LNCaP clone FGC (cell line): ENCODE measurements around the gene FPR3.
"Not testable (repeated sequence)": the region's sequence is repeated elsewhere in the genome, so short reads cannot be mapped to it uniquely, and the experiment has no call there.

Experiments
- DNase-seq: peaks from one replicate; pipeline ENCODE4 v3.0.0-alpha.2; 2011; ENCODE audit warnings: low read depth
- H3K4me3 ChIP-seq: 2 replicates; pipeline ENCODE4 v1.5.1; 2011; ENCODE audit warnings: mild to moderate bottlenecking, low read depth, low read length, control low read depth
- TF ChIP-seq, protein P1 (sequence below): IDR thresholded peaks from 2 replicates; pipeline ENCODE4 v1.5.1; 2012; ENCODE audit warnings: mild to moderate bottlenecking; ENCODE audit not compliant: control insufficient read depth, insufficient read depth; ENCODE audit errors: extremely low read depth

The FPR3 gene

DNA sequence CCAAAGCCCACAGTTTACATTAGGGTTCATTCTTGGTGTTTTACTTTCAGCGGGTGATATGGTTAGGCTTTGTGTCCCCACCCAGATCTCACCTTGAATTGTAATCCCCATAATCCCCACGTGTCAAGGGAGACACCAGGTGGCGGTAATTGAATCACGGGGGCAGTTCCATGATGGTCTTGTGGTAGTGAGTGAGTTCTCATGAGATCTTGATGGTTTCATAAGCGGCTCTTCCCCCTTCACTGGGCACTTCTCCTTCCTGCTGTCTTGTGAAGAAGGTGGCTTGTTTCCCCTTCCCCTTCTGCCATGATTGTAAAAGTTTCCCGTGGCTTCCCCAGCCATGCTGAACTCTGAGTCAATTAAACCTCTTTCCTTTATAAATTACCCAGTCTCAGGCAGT lies 22.0 kb upstream of the FPR3 start:
- TF ChIP-seq, protein P1, sequence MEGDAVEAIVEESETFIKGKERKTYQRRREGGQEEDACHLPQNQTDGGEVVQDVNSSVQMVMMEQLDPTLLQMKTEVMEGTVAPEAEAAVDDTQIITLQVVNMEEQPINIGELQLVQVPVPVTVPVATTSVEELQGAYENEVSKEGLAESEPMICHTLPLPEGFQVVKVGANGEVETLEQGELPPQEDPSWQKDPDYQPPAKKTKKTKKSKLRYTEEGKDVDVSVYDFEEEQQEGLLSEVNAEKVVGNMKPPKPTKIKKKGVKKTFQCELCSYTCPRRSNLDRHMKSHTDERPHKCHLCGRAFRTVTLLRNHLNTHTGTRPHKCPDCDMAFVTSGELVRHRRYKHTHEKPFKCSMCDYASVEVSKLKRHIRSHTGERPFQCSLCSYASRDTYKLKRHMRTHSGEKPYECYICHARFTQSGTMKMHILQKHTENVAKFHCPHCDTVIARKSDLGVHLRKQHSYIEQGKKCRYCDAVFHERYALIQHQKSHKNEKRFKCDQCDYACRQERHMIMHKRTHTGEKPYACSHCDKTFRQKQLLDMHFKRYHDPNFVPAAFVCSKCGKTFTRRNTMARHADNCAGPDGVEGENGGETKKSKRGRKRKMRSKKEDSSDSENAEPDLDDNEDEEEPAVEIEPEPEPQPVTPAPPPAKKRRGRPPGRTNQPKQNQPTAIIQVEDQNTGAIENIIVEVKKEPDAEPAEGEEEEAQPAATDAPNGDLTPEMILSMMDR = no peak
- no peak overlapping the region for H3K4me3 ChIP-seq
- no peak for DNase-seq

DNA sequence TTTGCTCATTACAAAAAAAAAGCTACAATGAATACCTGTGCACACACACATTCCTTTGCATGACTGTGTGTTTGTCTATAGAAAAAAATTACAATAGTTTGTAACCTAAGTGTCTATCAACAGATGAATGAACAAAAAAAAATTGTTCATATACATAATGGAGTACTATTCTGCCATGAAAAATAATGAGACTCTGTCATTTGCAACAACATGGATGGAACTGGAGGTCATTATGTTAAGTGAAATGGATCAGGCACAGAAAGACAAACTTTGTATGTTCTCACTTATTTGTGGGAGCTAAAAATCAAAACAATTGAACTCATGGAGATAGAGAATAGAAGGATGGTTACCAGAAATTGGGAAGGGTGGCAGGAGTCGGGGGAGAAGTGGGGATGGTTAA lies 18.4 kb upstream of the FPR3 start:
- not testable (repeated sequence) for DNase-seq, H3K4me3 ChIP-seq

DNA sequence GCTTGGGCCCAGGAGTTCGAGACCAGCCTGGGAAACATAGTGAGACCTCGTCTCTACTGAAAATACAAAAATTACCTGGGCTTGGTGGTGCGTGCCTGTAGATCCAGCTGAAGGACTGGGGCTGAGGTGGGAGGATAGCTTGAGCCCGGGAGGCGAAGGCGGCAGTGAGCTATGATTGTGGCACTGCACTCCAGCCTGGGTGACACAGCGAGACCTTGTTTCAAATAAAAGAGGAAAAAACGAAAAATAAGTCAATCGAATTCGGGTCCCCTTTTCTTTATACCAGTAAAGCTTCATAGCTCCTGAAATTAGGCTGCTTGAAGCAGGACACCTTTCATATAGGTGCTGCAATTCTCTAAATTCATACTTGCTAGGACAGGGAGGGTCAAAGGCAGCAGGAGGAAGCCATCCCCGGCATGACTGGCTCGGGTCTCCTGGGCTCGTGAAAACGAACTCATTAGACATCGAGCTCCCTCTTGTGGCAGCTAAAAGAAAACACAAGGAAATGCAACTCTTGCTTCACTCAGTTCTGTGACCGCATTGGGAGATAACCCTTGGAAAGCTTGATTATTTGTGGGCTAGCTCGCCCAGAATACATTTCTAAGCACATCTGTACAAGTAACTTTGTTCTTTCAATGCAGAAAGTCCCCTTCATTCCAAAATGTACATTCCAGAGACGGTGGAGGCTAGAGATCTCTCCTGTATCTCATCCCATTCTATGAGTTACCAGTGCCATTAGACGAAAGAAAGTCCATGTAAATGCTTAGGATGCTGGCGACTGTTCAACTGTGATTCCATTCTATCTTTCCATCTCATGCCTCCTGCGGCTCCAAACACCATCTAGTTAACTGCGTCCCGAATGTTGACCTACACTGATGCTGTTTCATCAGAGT lies 17.1 kb upstream of the FPR3 start:
- TF ChIP-seq, protein P1 = peak; percentile 79
- DNase-seq = peak; percentile 67
- H3K4me3 ChIP-seq = no peak overlapping the region

DNA sequence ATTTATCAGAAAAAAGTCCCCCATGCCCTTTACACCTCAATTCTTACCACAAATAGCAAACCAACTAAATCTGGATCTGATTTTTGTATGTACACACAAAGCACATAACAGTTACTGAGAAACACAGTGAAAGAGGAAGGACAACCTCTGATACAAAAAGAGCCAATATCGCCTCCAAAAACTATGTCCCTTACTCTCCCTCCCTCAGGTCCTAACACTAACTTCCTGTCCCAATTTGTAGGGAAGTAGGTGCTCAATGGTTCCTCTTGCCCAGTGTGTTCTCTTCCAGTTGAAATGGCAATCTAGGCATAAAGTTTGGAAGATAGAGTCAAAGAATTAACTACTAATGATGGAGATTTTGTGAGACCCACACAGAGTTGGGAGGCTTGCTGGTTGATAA lies 15.8 kb upstream of the FPR3 start:
- no peak for DNase-seq
- no peak overlapping the region for H3K4me3 ChIP-seq
- TF ChIP-seq, protein P1 = no peak

DNA sequence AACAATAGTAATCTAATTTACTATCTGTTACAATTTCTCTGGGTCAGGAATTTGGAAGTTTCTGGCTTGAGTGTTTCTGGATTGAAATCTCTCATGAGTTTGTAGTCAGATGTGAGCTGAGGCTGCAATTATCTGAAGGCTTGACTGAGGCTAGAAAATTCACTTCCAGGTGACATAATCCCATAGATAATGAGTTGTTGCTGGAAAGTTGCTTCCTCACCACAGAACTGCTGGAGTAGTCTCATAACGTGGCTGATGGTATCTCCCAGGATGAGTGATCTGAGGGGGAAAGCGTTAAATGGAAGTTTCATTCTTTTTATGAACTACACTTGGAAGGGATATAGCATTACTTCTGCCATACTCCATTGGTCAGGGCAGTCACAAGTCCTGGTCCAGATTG lies 15.3 kb upstream of the FPR3 start:
- H3K4me3 ChIP-seq = no peak overlapping the region
- TF ChIP-seq, protein P1 = no peak
- no peak for DNase-seq

DNA sequence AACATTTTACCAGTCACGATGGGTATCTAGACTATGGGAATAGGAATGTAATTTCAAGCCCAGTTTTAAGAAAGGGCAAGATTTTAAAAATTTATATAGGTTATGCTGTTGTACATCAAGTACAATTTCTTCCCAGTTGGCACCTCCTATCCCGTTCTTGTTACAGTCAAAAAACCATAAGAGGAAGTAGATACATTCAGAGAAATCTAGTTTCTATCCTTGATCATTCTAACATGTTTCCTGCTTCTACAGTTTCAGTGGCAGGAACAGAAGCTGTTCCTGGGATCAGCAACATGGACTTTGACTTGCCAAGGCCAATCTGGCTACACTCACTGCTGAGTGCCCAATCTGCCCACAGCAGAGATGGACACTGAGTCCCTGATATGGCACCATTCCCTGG lies 14.7 kb upstream of the FPR3 start:
- no peak for DNase-seq
- no peak overlapping the region for H3K4me3 ChIP-seq
- TF ChIP-seq, protein P1 = no peak

DNA sequence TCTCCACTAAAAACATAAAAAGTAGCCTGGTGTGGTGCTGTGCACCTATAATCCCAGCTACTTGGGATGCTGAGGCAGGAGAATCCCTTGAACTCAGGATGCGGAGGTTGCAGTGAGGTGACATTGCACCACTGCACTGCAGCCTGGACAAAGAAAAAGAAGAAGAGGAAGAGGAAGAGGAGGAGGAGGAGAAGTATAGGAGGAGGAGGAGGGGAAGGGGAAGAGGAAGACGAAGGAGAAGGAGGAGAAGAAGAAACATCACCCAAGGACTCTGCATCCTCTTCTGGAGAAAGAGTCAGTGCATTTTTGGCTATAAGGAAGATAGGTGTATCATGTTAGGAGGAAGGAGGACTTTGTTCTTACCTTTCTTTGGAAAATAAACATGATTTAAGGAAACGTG lies 13.0 kb upstream of the FPR3 start:
- TF ChIP-seq, protein P1 = no peak
- DNase-seq = no peak
- no peak overlapping the region for H3K4me3 ChIP-seq
